KMS-11 (cell line): ENCODE data around the gene COMMD3.

Experiments used
- H2AFZ ChIP-seq: fragments of 200-600 bp; sonication (generic); 2 replicates; pipeline ENCODE4 v1.6.1; 2016; ENCODE audit warnings: antibody characterized with exemption, mixed run types, low read depth
- H3K27ac ChIP-seq: fragments of 200-600 bp; sonication (generic); 2 replicates; pipeline ENCODE4 v1.6.1; 2016; ENCODE audit warnings: mild to moderate bottlenecking, mixed run types
- H3K27me3 ChIP-seq: fragments of 200-600 bp; sonication (generic); 2 replicates; pipeline ENCODE4 v1.6.1; 2017; ENCODE audit warnings: mild to moderate bottlenecking, low read depth, mixed run types, moderate library complexity; ENCODE audit not compliant: insufficient read depth
- H3K36me3 ChIP-seq: fragments of 200-600 bp; sonication (generic); 2 replicates; pipeline ENCODE4 v1.6.1; 2017; ENCODE audit warnings: mild to moderate bottlenecking, mixed run types; ENCODE audit not compliant: insufficient read depth
- H3K4me1 ChIP-seq: fragments of 200-600 bp; sonication (generic); 2 replicates; pipeline ENCODE4 v1.6.1; 2016; ENCODE audit warnings: mild to moderate bottlenecking, low read depth, mixed run types; ENCODE audit not compliant: poor library complexity, severe bottlenecking
- H3K4me2 ChIP-seq: fragments of 200-600 bp; sonication (generic); 2 replicates; pipeline ENCODE4 v1.7.0; 2016; ENCODE audit warnings: mild to moderate bottlenecking, mixed run types
- H3K4me3 ChIP-seq: fragments of 200-600 bp; sonication (generic); IDR thresholded peaks from 2 replicates; pipeline ENCODE4 v1.6.1; 2017; ENCODE audit warnings: low read depth, low read length, mixed read lengths; ENCODE audit not compliant: insufficient read depth
- H3K79me2 ChIP-seq: fragments of 200-600 bp; sonication (generic); 2 replicates; pipeline ENCODE4 v1.6.1; 2016; ENCODE audit warnings: low read depth, mixed run types; ENCODE audit not compliant: insufficient read depth
- H3K9ac ChIP-seq: fragments of 200-600 bp; sonication (generic); 2 replicates; pipeline ENCODE4 v1.6.1; 2016; ENCODE audit warnings: mild to moderate bottlenecking, mixed run types
- H4K20me1 ChIP-seq: fragments of 200-600 bp; sonication (generic); 2 replicates; pipeline ENCODE4 v1.6.1; 2016; ENCODE audit warnings: mild to moderate bottlenecking, mixed run types; ENCODE audit not compliant: insufficient read depth
- TF ChIP-seq, protein P1 (sequence below): fragments of 200-600 bp; sonication (generic); conservative IDR thresholded peaks from 2 replicates; pipeline ENCODE4 v1.6.1; 2017; ENCODE audit warnings: low read depth, mild to moderate bottlenecking, antibody characterized with exemption, low read length, moderate library complexity, mixed read lengths

Gene COMMD3

GRCh38 chr10:22324893-22325271 lies 8.7 kb downstream of the COMMD3 start:
- TF ChIP-seq, protein P1, sequence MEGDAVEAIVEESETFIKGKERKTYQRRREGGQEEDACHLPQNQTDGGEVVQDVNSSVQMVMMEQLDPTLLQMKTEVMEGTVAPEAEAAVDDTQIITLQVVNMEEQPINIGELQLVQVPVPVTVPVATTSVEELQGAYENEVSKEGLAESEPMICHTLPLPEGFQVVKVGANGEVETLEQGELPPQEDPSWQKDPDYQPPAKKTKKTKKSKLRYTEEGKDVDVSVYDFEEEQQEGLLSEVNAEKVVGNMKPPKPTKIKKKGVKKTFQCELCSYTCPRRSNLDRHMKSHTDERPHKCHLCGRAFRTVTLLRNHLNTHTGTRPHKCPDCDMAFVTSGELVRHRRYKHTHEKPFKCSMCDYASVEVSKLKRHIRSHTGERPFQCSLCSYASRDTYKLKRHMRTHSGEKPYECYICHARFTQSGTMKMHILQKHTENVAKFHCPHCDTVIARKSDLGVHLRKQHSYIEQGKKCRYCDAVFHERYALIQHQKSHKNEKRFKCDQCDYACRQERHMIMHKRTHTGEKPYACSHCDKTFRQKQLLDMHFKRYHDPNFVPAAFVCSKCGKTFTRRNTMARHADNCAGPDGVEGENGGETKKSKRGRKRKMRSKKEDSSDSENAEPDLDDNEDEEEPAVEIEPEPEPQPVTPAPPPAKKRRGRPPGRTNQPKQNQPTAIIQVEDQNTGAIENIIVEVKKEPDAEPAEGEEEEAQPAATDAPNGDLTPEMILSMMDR: no peak
- peaks cover 50% of the 10 kb centered on the region for H3K4me1 ChIP-seq
- H3K27ac ChIP-seq: peak overlapping the region; percentile 85
- H4K20me1 ChIP-seq: no peaks in the 10 kb centered on the region
- no peak overlapping the region for H2AFZ ChIP-seq
- H3K9ac ChIP-seq: peak overlapping the region; percentile 99
- H3K27me3 ChIP-seq: peaks cover 17% of the 10 kb centered on the region
- H3K36me3 ChIP-seq: peaks cover 24% of the 10 kb centered on the region; the same call in 1 of the 2 replicates
- H3K4me3 ChIP-seq: no peak overlapping the region
- peaks cover 79% of the 10 kb centered on the region for H3K79me2 ChIP-seq
- H3K4me2 ChIP-seq: peak overlapping the region; percentile 96

DNA sequence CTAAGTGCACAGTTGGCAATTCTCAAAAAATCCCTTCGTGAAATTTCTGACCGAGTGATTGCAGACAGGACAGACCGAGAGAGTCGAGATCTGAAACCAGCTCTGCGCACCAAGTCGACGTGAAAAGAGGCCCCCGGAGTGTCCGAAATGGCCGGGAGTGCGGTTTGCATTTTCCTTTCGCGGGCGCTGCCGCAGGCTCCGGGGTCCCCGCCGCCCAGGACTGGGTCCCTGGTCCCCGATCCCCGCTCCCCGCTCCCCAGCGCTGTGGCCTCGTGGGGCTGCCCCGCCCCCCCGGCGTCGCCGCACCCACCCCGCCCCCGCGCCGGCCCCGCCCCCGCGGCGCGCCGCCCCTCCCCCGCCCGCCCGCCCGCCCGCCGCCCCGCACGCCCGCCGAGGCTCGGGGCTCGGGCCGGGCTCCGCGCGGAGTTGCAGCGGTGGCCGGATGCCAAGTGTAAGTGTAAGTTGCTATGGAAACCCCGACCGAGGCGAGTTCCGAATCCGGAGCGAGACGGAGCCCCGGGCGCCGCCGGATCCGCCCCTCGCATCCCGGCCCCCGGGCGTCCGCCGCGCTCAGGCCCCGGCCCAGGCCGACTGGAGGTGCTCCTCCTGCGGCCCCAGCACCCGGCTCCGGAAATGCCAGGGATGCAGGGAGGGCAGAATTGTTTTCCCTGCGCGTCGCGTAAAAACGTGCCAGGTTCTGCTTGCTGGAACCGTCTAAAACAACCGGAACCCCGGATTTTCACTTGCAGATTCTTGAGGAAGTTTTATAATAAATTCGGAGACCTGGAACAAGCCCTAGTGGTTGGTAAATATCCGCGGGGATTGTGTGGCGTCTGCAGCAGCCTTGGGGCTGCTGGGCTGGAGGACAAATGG lies 9.3 kb downstream of the COMMD3 start:
- Histone ChIP-seq H3K4me1 (peaks cover 54% of the 10 kb centered on the region), H3K36me3 (peaks cover 30% of the 10 kb centered on the region; the same call in 1 of the 2 replicates), H3K79me2 (peaks cover 82% of the 10 kb centered on the region), H3K4me3 (no peak overlapping the region), H3K9ac (peak overlapping the region; percentile 99), H2AFZ (peak overlapping the region; percentile 11; the same call in 1 of the 2 replicates), H3K4me2 (peak overlapping the region; percentile 96), H4K20me1 (no peaks in the 10 kb centered on the region), H3K27me3 (peaks cover 17% of the 10 kb centered on the region), H3K27ac (peak overlapping the region; percentile 89)
- TF ChIP-seq, protein P1: no peak

DNA sequence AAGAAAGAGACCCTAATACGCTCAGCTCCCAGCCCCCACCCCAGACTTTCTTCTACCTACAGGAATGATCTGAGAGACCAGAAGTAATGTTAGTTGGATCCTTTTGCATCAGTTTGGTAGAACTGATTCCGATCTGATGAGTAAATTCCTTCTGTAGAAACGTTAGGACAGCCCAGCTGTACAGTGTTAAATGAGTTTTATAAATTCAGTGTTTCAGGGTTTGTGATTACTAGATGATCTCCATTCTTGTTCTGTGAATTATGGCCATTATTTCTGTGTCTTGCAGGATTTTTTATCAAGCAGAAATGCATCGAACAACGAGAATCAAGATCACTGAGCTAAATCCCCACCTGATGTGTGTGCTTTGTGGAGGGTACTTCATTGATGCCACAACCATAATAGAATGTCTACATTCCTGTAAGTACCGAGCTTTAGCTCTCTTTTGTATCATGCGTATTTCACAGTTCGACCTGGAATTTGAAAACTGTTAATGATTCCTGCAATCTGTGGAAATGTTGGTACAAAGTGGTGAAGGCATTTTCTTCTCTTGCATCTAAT lies 10.0 kb downstream of the COMMD3 start:
- Histone ChIP-seq H3K4me3 (no peak overlapping the region), H3K27me3 (peaks cover 17% of the 10 kb centered on the region), H3K36me3 (peaks cover 35% of the 10 kb centered on the region), H4K20me1 (no peaks in the 10 kb centered on the region), H3K79me2 (peaks cover 89% of the 10 kb centered on the region), H3K9ac (peak overlapping the region; percentile 85), H3K27ac (peak overlapping the region; percentile 89), H3K4me2 (peak overlapping the region; percentile 69), H3K4me1 (peaks cover 61% of the 10 kb centered on the region), H2AFZ (peak overlapping the region; percentile 11; the same call in 1 of the 2 replicates)
- TF ChIP-seq, protein P1: no peak

DNA sequence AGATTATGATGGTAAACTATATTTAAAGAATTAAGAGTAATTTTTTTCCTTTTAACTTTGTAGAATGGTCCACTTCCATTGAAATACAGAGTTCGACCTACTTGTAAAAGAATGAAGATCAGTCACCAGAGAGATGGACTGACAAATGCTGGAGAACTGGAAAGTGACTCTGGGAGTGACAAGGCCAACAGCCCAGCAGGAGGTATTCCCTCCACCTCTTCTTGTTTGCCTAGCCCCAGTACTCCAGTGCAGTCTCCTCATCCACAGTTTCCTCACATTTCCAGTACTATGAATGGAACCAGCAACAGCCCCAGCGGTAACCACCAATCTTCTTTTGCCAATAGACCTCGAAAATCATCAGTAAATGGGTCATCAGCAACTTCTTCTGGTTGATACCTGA lies 13.0 kb downstream of the COMMD3 start:
- Histone ChIP-seq H3K4me2 (peak overlapping the region; percentile 69), H3K27ac (peak overlapping the region; percentile 89; the same call in 1 of the 2 replicates), H3K79me2 (peaks cover 79% of the 10 kb centered on the region), H3K9ac (peak overlapping the region; percentile 85; the same call in 1 of the 2 replicates), H3K36me3 (peaks cover 40% of the 10 kb centered on the region), H2AFZ (no peak overlapping the region), H3K4me3 (no peak overlapping the region), H4K20me1 (no peaks in the 10 kb centered on the region), H3K27me3 (no peaks in the 10 kb centered on the region), H3K4me1 (peaks cover 62% of the 10 kb centered on the region)
- TF ChIP-seq, protein P1: no peak
